Loucy (cell line): Measurements from ENCODE around the gene PKDCC.

Experiments used
- H2AFZ ChIP-seq: fragments of 200-600 bp; sonication (generic); 2 replicates; pipeline ENCODE4 v1.6.0; 2016; ENCODE audit warnings: antibody characterized with exemption, mild to moderate bottlenecking, low read length, moderate library complexity
- H3F3A ChIP-seq: fragments of 200-600 bp; 2 replicates; pipeline ENCODE4 v1.6.0; 2016; ENCODE audit warnings: antibody characterized with exemption, low read depth, mild to moderate bottlenecking
- H3K27me3 ChIP-seq: fragments of 200-600 bp; sonication (generic); 2 replicates; pipeline ENCODE4 v1.6.1; 2014; ENCODE audit warnings: low read length, mild to moderate bottlenecking; ENCODE audit not compliant: insufficient read depth, poor library complexity, severe bottlenecking
- H3K36me3 ChIP-seq: fragments of 200-600 bp; sonication (generic); 2 replicates; pipeline ENCODE4 v1.6.1; 2016; ENCODE audit warnings: low read length; ENCODE audit not compliant: insufficient read depth
- H3K4me1 ChIP-seq: fragments of 200-600 bp; sonication (generic); 2 replicates; pipeline ENCODE4 v1.5.1; 2014; ENCODE audit warnings: low read length, mild to moderate bottlenecking; ENCODE audit not compliant: insufficient read depth, poor library complexity, severe bottlenecking
- H3K4me2 ChIP-seq: fragments of 200-600 bp; sonication (generic); 2 replicates; pipeline ENCODE4 v1.6.0; 2014; ENCODE audit warnings: antibody characterized with exemption, low read length, low read depth, mild to moderate bottlenecking; ENCODE audit not compliant: poor library complexity, severe bottlenecking
- H3K4me3 ChIP-seq: fragments of 200-600 bp; sonication (generic); 2 replicates; pipeline ENCODE4 v1.5.1; 2014; ENCODE audit warnings: low read length, mild to moderate bottlenecking, mixed read lengths; ENCODE audit not compliant: poor library complexity, severe bottlenecking
- H3K79me2 ChIP-seq: fragments of 200-600 bp; sonication (generic); 2 replicates; pipeline ENCODE4 v1.6.1; 2014; ENCODE audit warnings: low read length; ENCODE audit not compliant: insufficient read depth
- H3K9ac ChIP-seq: fragments of 200-600 bp; sonication (generic); 2 replicates; pipeline ENCODE4 v1.6.0; 2014; ENCODE audit warnings: mild to moderate bottlenecking, low read depth, low read length, moderate library complexity; ENCODE audit not compliant: poor library complexity, severe bottlenecking
- H3K9me2 ChIP-seq: fragments of 200-600 bp; sonication (generic); replicated peaks from 2 replicates; pipeline ENCODE4 v1.6.1; 2016; ENCODE audit warnings: low read depth, low read length, mixed read lengths
- H3K9me3 ChIP-seq: fragments of 200-600 bp; sonication (generic); 2 replicates; pipeline ENCODE4 v1.6.1; 2014; ENCODE audit warnings: mild to moderate bottlenecking, antibody characterized with exemption, low read length, low read depth; ENCODE audit not compliant: insufficient read depth
- H4K20me1 ChIP-seq: fragments of 200-600 bp; sonication (generic); 2 replicates; pipeline ENCODE4 v1.6.0; 2014; ENCODE audit warnings: antibody characterized with exemption, low read length, mild to moderate bottlenecking; ENCODE audit not compliant: insufficient read depth, poor library complexity, severe bottlenecking
- EZH2phosphoT487 ChIP-seq: fragments of 200-600 bp; IDR thresholded peaks from 2 replicates; pipeline ENCODE4 v1.6.1; 2018; ENCODE audit warnings: antibody characterized with exemption, mild to moderate bottlenecking, moderate library complexity, borderline replicate concordance
- TF ChIP-seq, protein P1 (sequence below): fragments of 200-600 bp; sonication (generic); conservative IDR thresholded peaks from 2 replicates; pipeline ENCODE4 v1.5.1; 2014; ENCODE audit warnings: mild to moderate bottlenecking, antibody characterized with exemption, low read length

The PKDCC gene

DNA sequence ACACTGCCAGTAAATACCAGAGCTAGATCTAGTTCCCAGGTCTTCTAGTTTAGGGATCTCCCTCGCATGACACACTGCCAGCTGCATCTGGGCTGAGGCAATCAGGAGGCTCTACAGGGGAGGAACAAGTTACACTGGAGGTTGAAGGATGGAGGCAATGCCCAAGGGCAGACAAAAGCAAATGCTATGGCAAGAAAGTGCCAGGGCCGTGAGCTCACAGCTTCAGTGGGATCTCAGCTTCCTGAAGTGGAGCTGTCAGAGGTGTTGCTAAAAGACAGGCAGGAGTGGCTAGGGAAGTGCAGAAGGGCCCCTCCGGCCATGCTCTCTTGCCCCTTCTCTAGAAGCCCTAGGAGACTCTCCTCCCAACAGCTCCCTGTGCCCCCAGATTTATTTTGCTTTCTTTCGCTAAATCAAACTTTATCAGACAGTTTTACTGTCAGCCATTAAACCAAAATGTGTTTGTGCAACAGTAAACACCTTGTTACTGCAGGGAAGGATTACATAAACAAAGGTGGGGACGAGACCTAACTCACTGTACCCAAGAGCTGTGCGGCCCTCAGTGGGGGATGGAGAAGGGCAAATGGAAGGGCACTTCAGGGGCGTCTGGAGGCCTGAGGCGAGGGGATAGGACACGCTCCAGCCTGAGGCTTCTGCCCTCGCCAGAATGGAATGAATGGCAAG, 39.4 kb upstream of the PKDCC start:
- Histone ChIP-seq H3K9me3 (peaks cover 5% of the 10 kb centered on the region; the same call in 1 of the 2 replicates), H3K79me2 (no peaks in the 10 kb centered on the region), H3F3A (no peaks in the 10 kb centered on the region), H3K9me2 (no peaks in the 10 kb centered on the region), H4K20me1 (no peaks in the 10 kb centered on the region), H3K4me1 (no peaks in the 10 kb centered on the region), H3K36me3 (no peaks in the 10 kb centered on the region), H3K4me3 (no peak overlapping the region), H3K9ac (no peak overlapping the region), H2AFZ (no peak overlapping the region), H3K27me3 (no peaks in the 10 kb centered on the region), H3K4me2 (no peak overlapping the region)
- TF ChIP-seq, protein P1, sequence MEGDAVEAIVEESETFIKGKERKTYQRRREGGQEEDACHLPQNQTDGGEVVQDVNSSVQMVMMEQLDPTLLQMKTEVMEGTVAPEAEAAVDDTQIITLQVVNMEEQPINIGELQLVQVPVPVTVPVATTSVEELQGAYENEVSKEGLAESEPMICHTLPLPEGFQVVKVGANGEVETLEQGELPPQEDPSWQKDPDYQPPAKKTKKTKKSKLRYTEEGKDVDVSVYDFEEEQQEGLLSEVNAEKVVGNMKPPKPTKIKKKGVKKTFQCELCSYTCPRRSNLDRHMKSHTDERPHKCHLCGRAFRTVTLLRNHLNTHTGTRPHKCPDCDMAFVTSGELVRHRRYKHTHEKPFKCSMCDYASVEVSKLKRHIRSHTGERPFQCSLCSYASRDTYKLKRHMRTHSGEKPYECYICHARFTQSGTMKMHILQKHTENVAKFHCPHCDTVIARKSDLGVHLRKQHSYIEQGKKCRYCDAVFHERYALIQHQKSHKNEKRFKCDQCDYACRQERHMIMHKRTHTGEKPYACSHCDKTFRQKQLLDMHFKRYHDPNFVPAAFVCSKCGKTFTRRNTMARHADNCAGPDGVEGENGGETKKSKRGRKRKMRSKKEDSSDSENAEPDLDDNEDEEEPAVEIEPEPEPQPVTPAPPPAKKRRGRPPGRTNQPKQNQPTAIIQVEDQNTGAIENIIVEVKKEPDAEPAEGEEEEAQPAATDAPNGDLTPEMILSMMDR = no peak
- no peak for TF ChIP-seq EZH2phosphoT487

DNA sequence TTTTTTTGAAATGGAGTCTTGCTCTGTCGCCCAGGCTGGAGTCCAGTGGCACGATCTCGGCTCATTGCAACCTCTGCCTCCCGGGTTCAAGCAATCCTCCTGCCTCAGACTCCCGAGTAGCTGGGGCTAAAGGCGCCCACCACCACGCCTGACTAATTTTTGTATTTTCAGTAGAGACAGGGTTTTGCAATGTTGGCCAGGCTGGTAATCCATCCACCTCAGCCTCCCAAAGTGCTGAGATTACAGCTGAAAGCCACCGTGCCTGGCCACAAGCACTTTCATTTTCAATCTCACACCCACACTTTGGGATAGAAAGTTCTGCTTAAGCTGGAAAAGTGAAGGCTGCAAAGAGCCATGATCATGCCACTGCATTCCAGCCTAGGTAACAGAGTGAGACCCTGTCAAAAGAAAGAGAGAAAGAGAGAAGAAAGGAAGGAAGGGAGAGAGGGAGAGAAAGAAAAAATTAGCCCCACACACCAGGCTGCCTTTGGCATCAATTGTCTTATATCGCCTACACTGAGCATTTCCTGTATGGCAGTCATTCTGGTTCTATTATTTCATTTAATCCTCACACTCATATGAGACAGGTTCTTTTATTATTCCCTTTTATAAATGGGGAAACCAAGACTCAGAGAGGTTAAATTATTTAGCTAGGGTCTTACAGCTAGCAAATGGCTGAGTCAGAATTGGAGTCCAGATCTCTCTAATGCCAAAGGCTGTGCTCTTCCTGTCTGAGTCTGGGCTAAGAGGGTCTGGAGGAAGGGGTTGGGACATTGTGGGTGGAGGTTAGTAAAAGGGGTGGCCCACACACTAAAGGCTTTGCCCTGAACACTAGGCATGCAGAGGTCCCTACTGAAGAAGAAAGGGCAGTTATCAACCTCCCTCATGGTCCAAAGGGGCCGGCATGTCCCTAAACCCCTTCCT, 37.9 kb upstream of the PKDCC start:
- H3F3A ChIP-seq = no peaks in the 10 kb centered on the region
- H3K4me2 ChIP-seq = peak overlapping the region; percentile 62
- no peaks in the 10 kb centered on the region for H4K20me1 ChIP-seq
- H3K9me2 ChIP-seq = no peaks in the 10 kb centered on the region
- peak overlapping the region; percentile 50 for H3K4me3 ChIP-seq
- H2AFZ ChIP-seq = peak overlapping the region; percentile 52
- no peaks in the 10 kb centered on the region for H3K9me3 ChIP-seq
- no peaks in the 10 kb centered on the region for H3K27me3 ChIP-seq
- H3K36me3 ChIP-seq = no peaks in the 10 kb centered on the region
- no peak overlapping the region for H3K9ac ChIP-seq
- H3K79me2 ChIP-seq = no peaks in the 10 kb centered on the region
- no peaks in the 10 kb centered on the region for H3K4me1 ChIP-seq
- no peak for TF ChIP-seq EZH2phosphoT487
- TF ChIP-seq, protein P1 = no peak

DNA sequence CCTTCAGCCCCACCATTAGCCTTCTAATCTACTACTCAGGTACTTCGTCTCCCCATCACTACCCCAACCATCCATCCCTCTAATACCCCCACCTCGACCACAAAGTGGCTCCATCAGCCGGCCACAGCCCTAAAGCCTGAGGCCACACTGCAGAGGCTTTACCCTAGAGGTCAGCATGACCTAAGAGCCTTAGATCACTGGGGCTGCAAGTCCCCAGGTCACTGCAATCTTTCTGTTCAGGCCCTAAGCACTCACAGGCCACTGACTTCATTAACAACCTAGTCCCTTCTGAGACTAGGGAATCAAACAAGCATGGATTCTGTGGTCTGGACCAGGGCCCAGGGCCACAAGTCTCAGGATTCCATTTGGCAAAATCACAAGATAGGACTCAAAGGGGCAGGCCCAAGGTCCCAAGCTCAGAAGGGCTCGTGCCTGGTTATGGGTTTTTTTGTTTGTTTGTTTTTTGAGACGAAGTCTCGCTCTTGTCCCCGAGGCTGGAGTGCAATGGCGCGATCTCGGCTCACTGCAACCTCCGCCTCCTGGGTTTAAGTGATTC, 37.0 kb upstream of the PKDCC start:
- Histone ChIP-seq H3K9ac (no peak overlapping the region), H3K79me2 (no peaks in the 10 kb centered on the region), H3K4me3 (no peak overlapping the region), H3K36me3 (no peaks in the 10 kb centered on the region), H3F3A (no peaks in the 10 kb centered on the region), H3K27me3 (no peaks in the 10 kb centered on the region), H3K4me2 (no peak overlapping the region), H2AFZ (no peak overlapping the region), H3K9me2 (no peaks in the 10 kb centered on the region), H3K9me3 (no peaks in the 10 kb centered on the region), H4K20me1 (no peaks in the 10 kb centered on the region), H3K4me1 (no peaks in the 10 kb centered on the region)
- TF ChIP-seq, protein P1 = no peak
- TF ChIP-seq EZH2phosphoT487 = no peak
